Astrocyte of the hippocampus (primary cell): ENCODE measurements around the gene RERE.

Experiments
- DNase-seq: peaks from one replicate; pipeline ENCODE4 v3.0.0; 2011; ENCODE audit warnings: low read depth, low spot score

The RERE gene

DNA sequence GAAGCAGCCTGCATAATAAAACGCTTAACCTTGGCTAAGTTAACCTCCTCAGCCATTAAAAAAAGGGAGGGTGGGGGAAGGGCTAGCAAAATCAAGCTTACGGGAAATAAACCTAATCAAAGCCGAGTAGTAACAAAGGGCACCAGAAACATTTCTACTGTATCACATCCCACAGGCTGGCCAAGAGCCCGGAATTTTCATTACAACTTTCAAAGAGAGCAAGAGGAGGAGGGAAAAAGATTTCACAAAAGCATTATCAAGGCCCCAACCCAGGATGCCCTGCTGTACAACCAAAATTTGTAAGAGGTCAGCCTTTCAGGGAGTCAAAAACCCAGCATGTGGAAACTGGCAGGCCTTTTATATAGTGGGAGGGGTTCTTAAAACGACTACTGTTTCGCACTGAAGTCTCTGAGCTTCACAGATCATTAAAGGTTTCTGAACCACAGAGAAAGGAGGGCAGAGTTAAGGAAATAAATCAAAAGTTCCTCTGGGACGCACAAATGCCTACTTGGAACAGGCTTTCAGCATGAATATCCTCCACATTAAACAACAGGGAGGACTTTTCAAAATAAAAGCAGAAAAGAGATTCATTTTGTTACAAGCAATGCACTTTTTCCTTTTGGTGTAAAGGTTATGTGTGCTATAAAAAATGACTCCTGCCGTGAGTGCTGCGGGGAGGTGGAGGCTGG lies 409.1 kb downstream of the RERE start:
- peak; percentile 93 for DNase-seq

DNA sequence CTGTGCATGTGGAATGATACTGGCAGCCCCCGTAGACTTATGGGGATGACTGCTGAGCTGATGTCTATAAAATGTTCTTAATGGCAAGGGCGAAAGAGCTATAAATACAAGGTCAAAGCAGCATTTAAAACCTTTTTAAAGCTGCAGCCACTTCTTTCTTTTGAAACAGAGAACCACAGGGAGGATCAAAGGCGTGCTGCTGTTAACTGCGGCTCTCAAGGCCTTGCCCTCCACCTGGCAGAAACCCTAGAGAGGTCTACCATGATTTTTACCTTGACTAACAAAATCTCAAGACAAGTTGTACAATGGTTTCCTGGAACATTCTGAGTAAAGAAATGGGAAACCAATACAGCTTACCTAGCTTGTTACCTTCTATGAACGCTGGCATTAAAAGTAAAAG lies 409.8 kb downstream of the RERE start:
- no peak for DNase-seq

DNA sequence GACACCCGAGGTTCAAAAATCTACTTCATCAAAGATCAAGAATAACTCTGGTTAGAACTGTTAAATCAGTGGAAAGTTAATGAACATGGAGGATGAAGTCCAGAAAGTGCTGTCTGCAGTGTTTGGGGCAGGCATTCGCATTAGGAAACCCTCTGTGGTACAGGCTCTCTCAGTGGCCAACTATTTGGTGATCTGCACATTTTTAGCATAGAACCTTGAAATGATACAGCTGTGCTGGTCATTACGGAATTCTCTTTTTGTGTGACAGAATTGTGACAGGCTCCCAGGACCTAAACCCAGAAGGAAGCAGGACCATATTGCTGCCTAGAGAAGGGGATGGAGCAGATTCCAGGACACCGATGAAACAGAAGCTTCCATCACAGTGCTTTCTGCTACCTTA lies 410.5 kb downstream of the RERE start:
- DNase-seq: peak; percentile 26

- no peak for DNase-seq
Observed at GRCh38 chr1:8406011-8406410, 411.4 kb downstream of the RERE start.

GRCh38 chr1:8404460-8405370 lies 412.7 kb downstream of the RERE start:
- DNase-seq: no peak

- DNase-seq: no peak
Observed at GRCh38 chr1:8402109-8402710, 415.2 kb downstream of the RERE start.

- no peak for DNase-seq
Observed at GRCh38 chr1:8398677-8399076, 418.8 kb downstream of the RERE start.

- DNase-seq: no peak
Observed at GRCh38 chr1:8398086-8398485, 419.4 kb downstream of the RERE start.

GRCh38 chr1:8397511-8397910 lies 419.9 kb downstream of the RERE start:
- no peak for DNase-seq

- peak; percentile 89 for DNase-seq
Observed at GRCh38 chr1:8396786-8397406, 420.5 kb downstream of the RERE start.

GRCh38 chr1:8396083-8396785 lies 421.2 kb downstream of the RERE start:
- DNase-seq: peak; percentile 61

DNA sequence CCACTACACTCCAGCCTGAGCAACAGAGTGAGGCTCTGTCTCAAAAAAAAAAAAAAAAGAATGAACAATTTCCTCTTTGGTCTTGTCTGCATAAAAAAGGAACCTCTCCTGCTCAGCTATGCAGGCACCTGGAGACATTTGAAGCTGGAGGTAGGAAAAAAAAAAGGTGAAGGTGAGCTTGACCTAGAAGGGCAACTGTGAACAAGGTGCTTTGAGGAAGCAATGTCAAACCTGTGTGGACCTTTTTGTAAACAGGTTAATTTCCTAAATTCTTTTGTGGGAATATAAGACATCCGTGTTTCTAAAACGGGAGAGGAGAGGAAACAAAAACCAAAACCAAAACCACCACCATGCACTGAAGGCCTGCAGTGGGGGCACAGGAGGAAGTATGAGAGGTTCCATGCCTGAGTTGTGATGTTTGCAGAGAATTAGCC lies 422.0 kb downstream of the RERE start:
- DNase-seq: no peak

- DNase-seq: peak; percentile 62
Observed at GRCh38 chr1:8394456-8395321, 422.8 kb downstream of the RERE start.

- no peak for DNase-seq
Observed at GRCh38 chr1:8392522-8392921, 424.9 kb downstream of the RERE start.

GRCh38 chr1:8390707-8391106 lies 426.7 kb downstream of the RERE start:
- DNase-seq: no peak

- DNase-seq: no peak
Observed at GRCh38 chr1:8389958-8390535, 427.4 kb downstream of the RERE start.

- no peak for DNase-seq
Observed at GRCh38 chr1:8388732-8389562, 428.5 kb downstream of the RERE start.

DNA sequence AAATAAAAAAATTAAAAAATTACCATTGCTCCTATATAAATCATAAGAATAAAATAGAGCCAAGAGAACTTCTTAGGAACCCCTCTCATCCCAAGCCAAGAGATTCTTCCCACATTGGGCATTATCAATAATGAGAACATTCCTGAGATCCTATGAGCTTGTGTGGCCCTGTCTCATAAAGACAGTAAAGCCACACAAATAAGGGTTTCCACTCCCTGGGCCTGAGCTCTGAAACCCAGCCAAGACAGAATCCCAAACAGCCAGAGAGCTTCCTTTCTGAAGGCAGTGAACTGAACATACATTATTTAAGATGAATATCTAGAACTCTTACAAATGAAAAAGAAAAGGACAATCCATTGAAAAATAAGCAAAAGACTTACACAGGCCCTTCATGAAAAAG lies 431.2 kb downstream of the RERE start:
- DNase-seq: no peak

- DNase-seq: no peak
Observed at GRCh38 chr1:8384577-8384976, 432.9 kb downstream of the RERE start.
